Mesendoderm (in vitro differentiated cells): Measurements from ENCODE around the gene FBXL4.

ENCODE experiments used
- DNase-seq: peaks from one replicate; pipeline ENCODE4 v3.0.0; 2013
- H2AK5ac ChIP-seq: 2 replicates; pipeline ENCODE4 v1.6.1; 2013; ENCODE audit warnings: low read length, inconsistent platforms
- H2BK120ac ChIP-seq: 2 replicates; pipeline ENCODE4 v1.6.1; 2013; ENCODE audit warnings: low read depth, mild to moderate bottlenecking, low read length, moderate library complexity, mixed read lengths
- H2BK15ac ChIP-seq: replicated peaks from 2 replicates; pipeline ENCODE4 v1.6.1; 2013; ENCODE audit warnings: low read depth, mild to moderate bottlenecking, moderate library complexity
- H2BK5ac ChIP-seq: 2 replicates; pipeline ENCODE4 v1.6.1; 2013; ENCODE audit warnings: low read length, inconsistent platforms
- H3K18ac ChIP-seq: 2 replicates; pipeline ENCODE4 v1.6.1; 2013; ENCODE audit warnings: mild to moderate bottlenecking, low read length, mixed read lengths
- H3K23ac ChIP-seq: one replicate; pipeline ENCODE4 v1.6.1; 2013; ENCODE audit warnings: low read length
- H3K27ac ChIP-seq: 2 replicates; pipeline ENCODE4 v1.5.1; 2013; ENCODE audit warnings: low read depth, mild to moderate bottlenecking, inconsistent platforms, low read length, moderate library complexity
- H3K27me3 ChIP-seq: 2 replicates; pipeline ENCODE4 v1.6.1; 2013; ENCODE audit warnings: low read length, control low read depth, mild to moderate bottlenecking, inconsistent platforms; ENCODE audit not compliant: insufficient read depth, poor library complexity
- H3K36me3 ChIP-seq: 2 replicates; pipeline ENCODE4 v1.6.1; 2013; ENCODE audit warnings: low read length, inconsistent platforms; ENCODE audit not compliant: control insufficient read depth, insufficient read depth
- H3K4ac ChIP-seq: one replicate; pipeline ENCODE4 v1.6.1; 2013; ENCODE audit warnings: low read depth, mild to moderate bottlenecking, low read length, moderate library complexity
- H3K4me1 ChIP-seq: 2 replicates; pipeline ENCODE4 v1.6.1; 2013; ENCODE audit warnings: low read depth, low read length, inconsistent platforms; ENCODE audit not compliant: control insufficient read depth
- H3K4me2 ChIP-seq: 2 replicates; pipeline ENCODE4 v1.6.1; 2013; ENCODE audit warnings: low read length
- H3K4me3 ChIP-seq: 2 replicates; pipeline ENCODE4 v1.5.1; 2013; ENCODE audit warnings: mild to moderate bottlenecking, low read length
- H3K56ac ChIP-seq: one replicate; pipeline ENCODE4 v1.6.1; 2013; ENCODE audit warnings: low read length
- H3K79me1 ChIP-seq: 2 replicates; pipeline ENCODE4 v1.6.1; 2013; ENCODE audit warnings: low read length, inconsistent platforms
- H3K79me2 ChIP-seq: 2 replicates; pipeline ENCODE4 v1.6.1; 2013; ENCODE audit warnings: mild to moderate bottlenecking, low read length; ENCODE audit not compliant: control insufficient read depth, insufficient read depth
- H3K9ac ChIP-seq: 2 replicates; pipeline ENCODE4 v1.6.1; 2013; ENCODE audit warnings: low read length, inconsistent platforms
- H4K5ac ChIP-seq: one replicate; pipeline ENCODE4 v1.6.1; 2013; ENCODE audit warnings: low read length
- H4K8ac ChIP-seq: one replicate; pipeline ENCODE4 v1.6.1; 2013; ENCODE audit warnings: low read depth, mild to moderate bottlenecking, control low read depth, low read length, moderate library complexity
- WGBS: extraction: QIAGEN DNeasy Blood & Tissue Kit; methylation state at CpG from one replicate; pipeline ENCODE4 v1.1.7; 2013; ENCODE audit warnings: low lambda C conversion rate, missing lambda C conversion rate; ENCODE audit not compliant: insufficient coverage; ENCODE audit errors: extremely low coverage; 5-methylcytosine and 5-hydroxymethylcytosine counted together

FBXL4 gene

GRCh38 chr6:98958776-98959175 lies 11.0 kb upstream of the FBXL4 start:
- Histone ChIP-seq H2BK15ac (no peak overlapping the region), H3K27me3 (no peaks in the 10 kb centered on the region), H3K36me3 (no peaks in the 10 kb centered on the region), H3K4me1 (no peaks in the 10 kb centered on the region), H3K4me3 (no peak overlapping the region), H3K27ac (no peak overlapping the region), H4K8ac (no peak overlapping the region), H2BK120ac (no peak overlapping the region), H2AK5ac (no peak overlapping the region), H3K4me2 (no peak overlapping the region), H3K56ac (no peak overlapping the region), H2BK5ac (no peak overlapping the region), H4K5ac (no peak overlapping the region), H3K79me2 (no peaks in the 10 kb centered on the region), H3K9ac (no peak overlapping the region), H3K79me1 (no peaks in the 10 kb centered on the region), H3K23ac (no peak overlapping the region), H3K4ac (no peak overlapping the region), H3K18ac (no peak overlapping the region)
- no peak for DNase-seq
- WGBS, result no CpG with 5 or more reads among the region's 3 CpGs

- Histone ChIP-seq H2BK15ac (no peak overlapping the region), H3K4ac (no peak overlapping the region), H3K4me3 (no peak overlapping the region), H3K27me3 (no peaks in the 10 kb centered on the region), H3K18ac (no peak overlapping the region), H3K4me1 (no peaks in the 10 kb centered on the region), H2BK120ac (no peak overlapping the region), H3K4me2 (no peak overlapping the region), H2BK5ac (no peak overlapping the region), H3K56ac (no peak overlapping the region), H3K79me2 (no peaks in the 10 kb centered on the region), H2AK5ac (no peak overlapping the region), H4K5ac (no peak overlapping the region), H4K8ac (no peak overlapping the region), H3K36me3 (no peaks in the 10 kb centered on the region), H3K23ac (no peak overlapping the region), H3K9ac (no peak overlapping the region), H3K79me1 (no peaks in the 10 kb centered on the region), H3K27ac (no peak overlapping the region)
- no peak for DNase-seq
- no CpG with 5 or more reads among the region's 3 CpGs for WGBS
Observed at GRCh38 chr6:98957450-98957849, 9.7 kb upstream of the FBXL4 start.

- H2BK120ac ChIP-seq, result no peak overlapping the region
- DNase-seq, result no peak
Observed at GRCh38 chr6:98949589-98949988, 1.8 kb upstream of the FBXL4 start.

GRCh38 chr6:98946879-98947410 lies 801 bp downstream of the FBXL4 start:
- Histone ChIP-seq H3K79me1 (peaks cover 5% of the 10 kb centered on the region), H2BK15ac (no peak overlapping the region), H3K9ac (peak overlapping the region; percentile 89), H3K4me1 (peaks cover 4% of the 10 kb centered on the region), H3K27ac (no peak overlapping the region), H3K36me3 (no peaks in the 10 kb centered on the region), H3K56ac (peak overlapping the region; percentile 94), H3K4me2 (peak overlapping the region; percentile 92), H3K79me2 (peaks cover 3% of the 10 kb centered on the region), H3K4me3 (peak overlapping the region; percentile 73), H2BK5ac (no peak overlapping the region), H3K27me3 (no peaks in the 10 kb centered on the region), H3K23ac (no peak overlapping the region), H4K5ac (no peak overlapping the region), H3K4ac (no peak overlapping the region), H4K8ac (no peak overlapping the region), H2BK120ac (no peak overlapping the region), H3K18ac (no peak overlapping the region), H2AK5ac (no peak overlapping the region)
- no CpG with 5 or more reads among the region's 9 CpGs for WGBS
- DNase-seq, result peak; percentile 3

More at GRCh38 chr6:98949589-98949988, 1.8 kb upstream of the FBXL4 start:
- no peak overlapping the region for H3K18ac ChIP-seq
- peaks cover 3% of the 10 kb centered on the region for H3K79me2 ChIP-seq
- peaks cover 4% of the 10 kb centered on the region for H3K4me1 ChIP-seq
- H3K4me2 ChIP-seq, result no peak overlapping the region
- H3K4ac ChIP-seq, result no peak overlapping the region
- no peak overlapping the region for H3K9ac ChIP-seq
- H3K27me3 ChIP-seq, result no peaks in the 10 kb centered on the region
- H3K4me3 ChIP-seq, result no peak overlapping the region
- no peak overlapping the region for H3K56ac ChIP-seq
- no peak overlapping the region for H2BK15ac ChIP-seq
- no CpG with 5 or more reads among the region's 2 CpGs for WGBS
- H2AK5ac ChIP-seq, result no peak overlapping the region
- no peak overlapping the region for H4K8ac ChIP-seq
- peaks cover 5% of the 10 kb centered on the region for H3K79me1 ChIP-seq
- no peaks in the 10 kb centered on the region for H3K36me3 ChIP-seq
- H4K5ac ChIP-seq, result no peak overlapping the region
- H3K23ac ChIP-seq, result no peak overlapping the region
- no peak overlapping the region for H2BK5ac ChIP-seq
- no peak overlapping the region for H3K27ac ChIP-seq

GRCh38 chr6:98946266-98946878 lies 1.4 kb downstream of the FBXL4 start:
- peaks cover 7% of the 10 kb centered on the region for H3K79me1 ChIP-seq
- H3K18ac ChIP-seq, result no peak overlapping the region
- peaks cover 4% of the 10 kb centered on the region for H3K4me1 ChIP-seq
- no peaks in the 10 kb centered on the region for H3K36me3 ChIP-seq
- no peak overlapping the region for H3K56ac ChIP-seq
- no peak overlapping the region for H3K27ac ChIP-seq
- peak overlapping the region; percentile 89 for H3K9ac ChIP-seq
- no peak overlapping the region for H2BK5ac ChIP-seq
- H3K4ac ChIP-seq, result no peak overlapping the region
- no peak overlapping the region for H2AK5ac ChIP-seq
- peak overlapping the region; percentile 92 for H3K4me2 ChIP-seq
- no peak overlapping the region for H2BK15ac ChIP-seq
- no CpG with 5 or more reads among the region's 10 CpGs for WGBS
- no peak overlapping the region for H4K5ac ChIP-seq
- peaks cover 4% of the 10 kb centered on the region for H3K79me2 ChIP-seq
- no peak overlapping the region for H2BK120ac ChIP-seq
- DNase-seq, result no peak
- H4K8ac ChIP-seq, result no peak overlapping the region
- H3K23ac ChIP-seq, result no peak overlapping the region
- no peak overlapping the region for H3K4me3 ChIP-seq
- no peaks in the 10 kb centered on the region for H3K27me3 ChIP-seq
